GM23248 (cell line): ENCODE measurements around the gene FBXW7. TPM values are rescaled to one million over a fixed set of nuclear protein-coding genes. Genes with fewer than 3 reads are reported as not detected.

Experiments
- DNase-seq: peaks from one replicate; pipeline ENCODE4 v3.0.0-alpha.2; 2015
- H2AFZ ChIP-seq: fragments of 200-600 bp; sonication (generic); 2 replicates; pipeline ENCODE4 v1.6.1; 2016; ENCODE audit warnings: antibody characterized with exemption
- H3F3A ChIP-seq: fragments of 200-600 bp; sonication (generic); 2 replicates; pipeline ENCODE4 v1.6.1; 2016; ENCODE audit warnings: mild to moderate bottlenecking, antibody characterized with exemption, mixed run types; ENCODE audit not compliant: insufficient read depth
- H3K27ac ChIP-seq: fragments of 200-600 bp; sonication (generic); 2 replicates; pipeline ENCODE4 v1.5.1; 2016; ENCODE audit warnings: mild to moderate bottlenecking
- H3K27me3 ChIP-seq: fragments of 200-600 bp; sonication (generic); replicated peaks from 2 replicates; pipeline ENCODE4 v1.6.1; 2016; ENCODE audit warnings: mild to moderate bottlenecking; ENCODE audit not compliant: insufficient read depth
- H3K36me3 ChIP-seq: fragments of 200-600 bp; sonication (generic); 2 replicates; pipeline ENCODE4 v1.6.1; 2016; ENCODE audit warnings: low read depth, mild to moderate bottlenecking
- H3K4me1 ChIP-seq: fragments of 200-600 bp; sonication (generic); 2 replicates; pipeline ENCODE4 v1.6.1; 2016; ENCODE audit warnings: mild to moderate bottlenecking; ENCODE audit not compliant: insufficient read depth
- H3K4me2 ChIP-seq: fragments of 200-600 bp; sonication (generic); one replicate; pipeline ENCODE4 v1.6.1; 2016; ENCODE audit warnings: mild to moderate bottlenecking; ENCODE audit not compliant: unreplicated experiment
- H3K4me3 ChIP-seq: fragments of 200-600 bp; sonication (generic); 2 replicates; pipeline ENCODE4 v1.5.1; 2016; ENCODE audit warnings: mild to moderate bottlenecking
- H3K79me2 ChIP-seq: fragments of 200-600 bp; sonication (generic); 2 replicates; pipeline ENCODE4 v1.6.1; 2016; ENCODE audit warnings: mild to moderate bottlenecking; ENCODE audit not compliant: insufficient read depth
- H3K9ac ChIP-seq: fragments of 200-600 bp; sonication (generic); 2 replicates; pipeline ENCODE4 v1.6.1; 2016; ENCODE audit warnings: mild to moderate bottlenecking
- H3K9me2 ChIP-seq: fragments of 200-600 bp; sonication (generic); 2 replicates; pipeline ENCODE4 v1.6.1; 2016; ENCODE audit warnings: mixed run types, mild to moderate bottlenecking, moderate library complexity; ENCODE audit not compliant: insufficient read depth
- H3K9me3 ChIP-seq: fragments of 200-600 bp; sonication (generic); one replicate; pipeline ENCODE4 v1.6.1; 2017; ENCODE audit warnings: low read depth
- H4K20me1 ChIP-seq: fragments of 200-600 bp; sonication (generic); 2 replicates; pipeline ENCODE4 v1.6.0; 2016; ENCODE audit not compliant: insufficient read depth
- EZH2 ChIP-seq: fragments of 200-600 bp; sonication (generic); IDR thresholded peaks from 2 replicates; pipeline ENCODE4 v1.6.1; 2018; ENCODE audit warnings: antibody characterized with exemption, mild to moderate bottlenecking; ENCODE audit not compliant: insufficient read depth, poor library complexity, severe bottlenecking
- EZH2phosphoT487 ChIP-seq: fragments of 200-600 bp; sonication (generic); IDR thresholded peaks from 2 replicates; pipeline ENCODE4 v1.6.1; 2018; ENCODE audit warnings: antibody characterized with exemption, moderate library complexity, mild to moderate bottlenecking, low read depth; ENCODE audit not compliant: insufficient read depth
- WGBS, 2 experiments: methylation state at CpG; one replicate each; pipeline ENCODE4 v1.1.6; 2015 to 2017; ENCODE audit warnings: low lambda C conversion rate in 2 of 2, low coverage in 1 of 2; ENCODE audit errors: missing lambda C conversion rate in 2 of 2; 5-methylcytosine and 5-hydroxymethylcytosine counted together
- in situ Hi-C: fragments of 300-500 bp; cut with MboI; formaldehyde crosslinking; loops from 2 replicates; pipeline ENCODE4 v1.15.0; 2020
- polyA plus RNA-seq: library from polyadenylated mRNA; unstranded; fragments of >200 nt; fragmentation: Nextera tagmentation; extraction: Ambion mirVana; gene quantifications from 2 replicates; pipeline ENCODE4 v1.2.1, GENCODE V29; 2016
- total RNA-seq: library from RNA; depleted of rRNA; stranded (reverse); fragments of >200 nt; shearing (Covaris generic); gene quantifications from 2 replicates; pipeline ENCODE4 v1.2.3, GENCODE V29; 2014

The FBXW7 gene
- total and polyA plus RNA-seq, 2 experiments from 2014 or later: 8.8 to 29.0 TPM

- no peak for DNase-seq
- H3K9me2 ChIP-seq: no peaks in the 10 kb centered on the region
- no peaks in the 10 kb centered on the region for H3K36me3 ChIP-seq
- no peaks in the 10 kb centered on the region for H3K9me3 ChIP-seq
- H2AFZ ChIP-seq: no peak overlapping the region
- peaks cover 11% of the 10 kb centered on the region; the same call in 1 of the 2 replicates for H3K4me1 ChIP-seq
- in situ Hi-C loops: no loop called here
- H3K9ac ChIP-seq: no peak overlapping the region
- H3K79me2 ChIP-seq: no peaks in the 10 kb centered on the region
- H3K27me3 ChIP-seq: no peaks in the 10 kb centered on the region
- TF ChIP-seq EZH2 (no peak), EZH2phosphoT487 (no peak)
- H3K4me2 ChIP-seq: no peak overlapping the region
- 83 to 84% methylated on average over 11 of the region's 11 CpGs for WGBS, 2 experiments
- H4K20me1 ChIP-seq: no peaks in the 10 kb centered on the region
- no peaks in the 10 kb centered on the region for H3F3A ChIP-seq
- H3K4me3 ChIP-seq: no peak overlapping the region
- no peak overlapping the region for H3K27ac ChIP-seq
Observed at GRCh38 chr4:152579107-152579764, 43.3 kb upstream of the FBXW7 start.

DNA sequence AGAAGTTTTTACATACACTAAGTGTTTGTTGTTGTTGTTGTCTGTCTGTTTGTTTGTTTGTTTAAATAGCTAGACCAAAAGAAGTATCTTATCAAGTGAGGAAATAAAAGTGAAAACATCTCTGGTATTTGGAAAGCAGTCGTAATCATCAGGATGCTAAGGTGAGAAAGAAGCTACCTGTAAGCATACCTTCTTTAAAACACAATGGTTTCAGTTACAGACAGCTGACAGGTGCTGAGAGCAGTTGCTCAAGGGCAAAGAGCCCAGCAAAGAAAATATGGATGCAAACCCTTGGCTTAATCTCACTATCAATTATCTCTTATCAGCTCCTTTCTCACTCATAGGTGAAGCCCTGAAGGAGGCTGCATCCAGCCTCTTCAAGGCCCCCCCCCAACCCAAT is 42.8 kb upstream of the FBXW7 start:
- no peak overlapping the region for H3K9ac ChIP-seq

GRCh38 chr4:152577708-152578396 is 42.0 kb upstream of the FBXW7 start:
- TF ChIP-seq EZH2: no peak
- TF ChIP-seq EZH2phosphoT487: no peak
- Histone ChIP-seq H4K20me1 (no peaks in the 10 kb centered on the region), H3K27me3 (no peaks in the 10 kb centered on the region), H3K27ac (no peak overlapping the region), H3K4me1 (peaks cover 15% of the 10 kb centered on the region), H2AFZ (no peak overlapping the region), H3K4me3 (no peak overlapping the region), H3K9me2 (no peaks in the 10 kb centered on the region), H3K9ac (no peak overlapping the region), H3K9me3 (no peaks in the 10 kb centered on the region), H3K79me2 (no peaks in the 10 kb centered on the region), H3K36me3 (no peaks in the 10 kb centered on the region), H3F3A (no peaks in the 10 kb centered on the region), H3K4me2 (no peak overlapping the region)
- in situ Hi-C loops: no loop called here
- 38 to 39% methylated on average over 6 of the region's 6 CpGs for WGBS, 2 experiments
- DNase-seq: peak; percentile 51

More for the DNA sequence above, 42.8 kb upstream of the FBXW7 start:
- Histone ChIP-seq H3K79me2 (no peaks in the 10 kb centered on the region), H3K4me1 (peaks cover 11% of the 10 kb centered on the region; the same call in 1 of the 2 replicates), H3K4me2 (no peak overlapping the region), H3K27ac (no peak overlapping the region), H3K36me3 (no peaks in the 10 kb centered on the region), H3K9me2 (no peaks in the 10 kb centered on the region), H3K27me3 (no peaks in the 10 kb centered on the region), H3K9me3 (no peaks in the 10 kb centered on the region), H3F3A (no peaks in the 10 kb centered on the region), H2AFZ (no peak overlapping the region), H3K4me3 (no peak overlapping the region), H4K20me1 (no peaks in the 10 kb centered on the region)
- DNase-seq: no peak
- TF ChIP-seq EZH2phosphoT487 (no peak), EZH2 (no peak)
- WGBS, 2 experiments: 89 to 93% methylated on average over 1 of the region's 1 CpG
- in situ Hi-C loops: no loop called here

GRCh38 chr4:152575533-152575932 is 39.6 kb upstream of the FBXW7 start:
- H4K20me1 ChIP-seq: no peaks in the 10 kb centered on the region
- no peak for TF ChIP-seq EZH2
- TF ChIP-seq EZH2phosphoT487: no peak
- in situ Hi-C loops: no loop called here
- no peak overlapping the region for H2AFZ ChIP-seq
- no peak overlapping the region for H3K4me3 ChIP-seq
- H3K9me3 ChIP-seq: no peaks in the 10 kb centered on the region
- peaks cover 15% of the 10 kb centered on the region for H3K4me1 ChIP-seq
- H3F3A ChIP-seq: no peaks in the 10 kb centered on the region
- H3K36me3 ChIP-seq: no peaks in the 10 kb centered on the region
- H3K9me2 ChIP-seq: no peaks in the 10 kb centered on the region
- no peaks in the 10 kb centered on the region for H3K79me2 ChIP-seq
- no peak overlapping the region for H3K27ac ChIP-seq
- 86 to 91% methylated on average over 1 of the region's 1 CpG for WGBS, 2 experiments
- no peaks in the 10 kb centered on the region for H3K27me3 ChIP-seq
- no peak overlapping the region for H3K9ac ChIP-seq
- no peak for DNase-seq
- no peak overlapping the region for H3K4me2 ChIP-seq
